NCI-H2196 (cell line): ENCODE measurements around the gene GRID2.

ENCODE experiments used
- DNase-seq: peaks from one replicate; lab custom pipeline; 2025; ENCODE audit not compliant: unreplicated experiment; lab: John Stamatoyannopoulos, UW

The GRID2 gene

GRCh38 chr4:93179044-93179443 is 875.3 kb downstream of the GRID2 start:
- no peak for DNase-seq

GRCh38 chr4:93182722-93183121 is 879.0 kb downstream of the GRID2 start:
- DNase-seq: no peak

GRCh38 chr4:93183576-93183975 is 879.8 kb downstream of the GRID2 start:
- DNase-seq: peak; percentile 25

- peak; percentile 19 for DNase-seq
Measured at GRCh38 chr4:93184053-93184452, 880.3 kb downstream of the GRID2 start.

GRCh38 chr4:93186846-93187245 is 883.1 kb downstream of the GRID2 start:
- DNase-seq: no peak

GRCh38 chr4:93187466-93187865 is 883.7 kb downstream of the GRID2 start:
- DNase-seq: no peak

GRCh38 chr4:93187892-93188291 is 884.1 kb downstream of the GRID2 start:
- DNase-seq: no peak

- peak; percentile 19 for DNase-seq
Measured at GRCh38 chr4:93199492-93199891, 895.7 kb downstream of the GRID2 start.

GRCh38 chr4:93201471-93202096 is 897.8 kb downstream of the GRID2 start:
- DNase-seq: no peak

- DNase-seq: no peak
Measured at GRCh38 chr4:93203708-93204107, 899.9 kb downstream of the GRID2 start.

- DNase-seq: no peak
Measured at GRCh38 chr4:93212250-93212649, 908.5 kb downstream of the GRID2 start.

- DNase-seq: no peak
Measured at GRCh38 chr4:93216646-93217045, 912.9 kb downstream of the GRID2 start.

GRCh38 chr4:93217431-93217830 is 913.7 kb downstream of the GRID2 start:
- DNase-seq: no peak

- DNase-seq: no peak
Measured at GRCh38 chr4:93221771-93222170, 918.0 kb downstream of the GRID2 start.

- no peak for DNase-seq
Measured at GRCh38 chr4:93228021-93228420, 924.3 kb downstream of the GRID2 start.

GRCh38 chr4:93232883-93233282 is 929.1 kb downstream of the GRID2 start:
- DNase-seq: no peak

- DNase-seq: no peak
Measured at GRCh38 chr4:93237521-93237920, 933.8 kb downstream of the GRID2 start.

- DNase-seq: no peak
Measured at GRCh38 chr4:93243262-93243661, 939.5 kb downstream of the GRID2 start.

- DNase-seq: no peak
Measured at GRCh38 chr4:93261207-93261606, 957.4 kb downstream of the GRID2 start.

GRCh38 chr4:93263166-93263565 is 959.4 kb downstream of the GRID2 start:
- no peak for DNase-seq

- no peak for DNase-seq
Measured at GRCh38 chr4:93267747-93268146, 964.0 kb downstream of the GRID2 start.

GRCh38 chr4:93285346-93285745 is 981.6 kb downstream of the GRID2 start:
- DNase-seq: no peak

- DNase-seq: no peak
Measured at GRCh38 chr4:93289241-93289640, 985.5 kb downstream of the GRID2 start.
